H1 (cell line): ENCODE data around the gene CDC5L. TPM values are rescaled to one million over a fixed set of nuclear protein-coding genes. Genes with fewer than 3 reads are reported as not detected.

Experiments
- polyA plus RNA-seq, 7 experiments: library from polyadenylated mRNA; depleted of rRNA in 3 of 7; stranded (reverse) in 5 of 7; unstranded in 2 of 7; fragments of >200 nt in 5 of 7; fragments of 200-250 nt in 2 of 7; gene quantifications; 1 replicate in 5 of 7; 2 replicates in 1 of 7; 4 replicates in 1 of 7; pipeline versions ENCODE4 v1.2.1 to v1.2.3, GENCODE V29; 2011 to 2013; ENCODE audit warnings: missing spikeins in 2 of 7, mixed read lengths in 2 of 7
- total RNA-seq: library from RNA; stranded (reverse); fragmentation: NEBNext Ultra II Directional; extraction: Animal tissue kit (Norgen Biotek cat#: 25700); gene quantifications from 2 replicates; pipeline ENCODE4 v1.2.1, GENCODE V29; 2021
- TF ChIP-seq, protein P1 (sequence below): fragments of 300-600 bp; sonication (generic); IDR thresholded peaks from 2 replicates; pipeline ENCODE4 v1.7.1; 2012; ENCODE audit warnings: low read length, moderate library complexity, mild to moderate bottlenecking, inconsistent platforms; ENCODE audit not compliant: insufficient replicate concordance

Gene CDC5L
- total and polyA plus RNA-seq, 2 of the 8 experiments (the other 6 are each of a cell fraction or from before 2014, with no cell fraction given): 8.4 to 32.8 TPM

DNA sequence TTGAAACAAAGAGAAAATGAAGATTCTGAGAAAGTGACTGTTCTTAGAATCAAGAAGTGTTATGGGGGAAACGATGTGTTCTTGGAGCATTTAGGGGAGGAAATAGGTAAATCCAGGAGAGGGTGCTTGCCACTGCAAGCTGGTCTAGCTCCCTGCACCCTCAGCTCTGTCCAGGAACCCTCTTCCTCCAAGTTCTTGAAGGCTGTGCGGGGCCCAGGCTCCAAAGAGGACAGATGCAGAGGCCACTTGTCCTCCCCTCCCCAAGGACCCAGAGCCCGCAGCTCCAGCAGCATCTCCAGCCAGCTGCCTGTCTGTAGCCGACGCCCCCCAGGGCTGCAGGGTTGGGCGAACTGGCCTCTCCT is 87.9 kb downstream of the CDC5L start (continued):
- TF ChIP-seq, protein P1, sequence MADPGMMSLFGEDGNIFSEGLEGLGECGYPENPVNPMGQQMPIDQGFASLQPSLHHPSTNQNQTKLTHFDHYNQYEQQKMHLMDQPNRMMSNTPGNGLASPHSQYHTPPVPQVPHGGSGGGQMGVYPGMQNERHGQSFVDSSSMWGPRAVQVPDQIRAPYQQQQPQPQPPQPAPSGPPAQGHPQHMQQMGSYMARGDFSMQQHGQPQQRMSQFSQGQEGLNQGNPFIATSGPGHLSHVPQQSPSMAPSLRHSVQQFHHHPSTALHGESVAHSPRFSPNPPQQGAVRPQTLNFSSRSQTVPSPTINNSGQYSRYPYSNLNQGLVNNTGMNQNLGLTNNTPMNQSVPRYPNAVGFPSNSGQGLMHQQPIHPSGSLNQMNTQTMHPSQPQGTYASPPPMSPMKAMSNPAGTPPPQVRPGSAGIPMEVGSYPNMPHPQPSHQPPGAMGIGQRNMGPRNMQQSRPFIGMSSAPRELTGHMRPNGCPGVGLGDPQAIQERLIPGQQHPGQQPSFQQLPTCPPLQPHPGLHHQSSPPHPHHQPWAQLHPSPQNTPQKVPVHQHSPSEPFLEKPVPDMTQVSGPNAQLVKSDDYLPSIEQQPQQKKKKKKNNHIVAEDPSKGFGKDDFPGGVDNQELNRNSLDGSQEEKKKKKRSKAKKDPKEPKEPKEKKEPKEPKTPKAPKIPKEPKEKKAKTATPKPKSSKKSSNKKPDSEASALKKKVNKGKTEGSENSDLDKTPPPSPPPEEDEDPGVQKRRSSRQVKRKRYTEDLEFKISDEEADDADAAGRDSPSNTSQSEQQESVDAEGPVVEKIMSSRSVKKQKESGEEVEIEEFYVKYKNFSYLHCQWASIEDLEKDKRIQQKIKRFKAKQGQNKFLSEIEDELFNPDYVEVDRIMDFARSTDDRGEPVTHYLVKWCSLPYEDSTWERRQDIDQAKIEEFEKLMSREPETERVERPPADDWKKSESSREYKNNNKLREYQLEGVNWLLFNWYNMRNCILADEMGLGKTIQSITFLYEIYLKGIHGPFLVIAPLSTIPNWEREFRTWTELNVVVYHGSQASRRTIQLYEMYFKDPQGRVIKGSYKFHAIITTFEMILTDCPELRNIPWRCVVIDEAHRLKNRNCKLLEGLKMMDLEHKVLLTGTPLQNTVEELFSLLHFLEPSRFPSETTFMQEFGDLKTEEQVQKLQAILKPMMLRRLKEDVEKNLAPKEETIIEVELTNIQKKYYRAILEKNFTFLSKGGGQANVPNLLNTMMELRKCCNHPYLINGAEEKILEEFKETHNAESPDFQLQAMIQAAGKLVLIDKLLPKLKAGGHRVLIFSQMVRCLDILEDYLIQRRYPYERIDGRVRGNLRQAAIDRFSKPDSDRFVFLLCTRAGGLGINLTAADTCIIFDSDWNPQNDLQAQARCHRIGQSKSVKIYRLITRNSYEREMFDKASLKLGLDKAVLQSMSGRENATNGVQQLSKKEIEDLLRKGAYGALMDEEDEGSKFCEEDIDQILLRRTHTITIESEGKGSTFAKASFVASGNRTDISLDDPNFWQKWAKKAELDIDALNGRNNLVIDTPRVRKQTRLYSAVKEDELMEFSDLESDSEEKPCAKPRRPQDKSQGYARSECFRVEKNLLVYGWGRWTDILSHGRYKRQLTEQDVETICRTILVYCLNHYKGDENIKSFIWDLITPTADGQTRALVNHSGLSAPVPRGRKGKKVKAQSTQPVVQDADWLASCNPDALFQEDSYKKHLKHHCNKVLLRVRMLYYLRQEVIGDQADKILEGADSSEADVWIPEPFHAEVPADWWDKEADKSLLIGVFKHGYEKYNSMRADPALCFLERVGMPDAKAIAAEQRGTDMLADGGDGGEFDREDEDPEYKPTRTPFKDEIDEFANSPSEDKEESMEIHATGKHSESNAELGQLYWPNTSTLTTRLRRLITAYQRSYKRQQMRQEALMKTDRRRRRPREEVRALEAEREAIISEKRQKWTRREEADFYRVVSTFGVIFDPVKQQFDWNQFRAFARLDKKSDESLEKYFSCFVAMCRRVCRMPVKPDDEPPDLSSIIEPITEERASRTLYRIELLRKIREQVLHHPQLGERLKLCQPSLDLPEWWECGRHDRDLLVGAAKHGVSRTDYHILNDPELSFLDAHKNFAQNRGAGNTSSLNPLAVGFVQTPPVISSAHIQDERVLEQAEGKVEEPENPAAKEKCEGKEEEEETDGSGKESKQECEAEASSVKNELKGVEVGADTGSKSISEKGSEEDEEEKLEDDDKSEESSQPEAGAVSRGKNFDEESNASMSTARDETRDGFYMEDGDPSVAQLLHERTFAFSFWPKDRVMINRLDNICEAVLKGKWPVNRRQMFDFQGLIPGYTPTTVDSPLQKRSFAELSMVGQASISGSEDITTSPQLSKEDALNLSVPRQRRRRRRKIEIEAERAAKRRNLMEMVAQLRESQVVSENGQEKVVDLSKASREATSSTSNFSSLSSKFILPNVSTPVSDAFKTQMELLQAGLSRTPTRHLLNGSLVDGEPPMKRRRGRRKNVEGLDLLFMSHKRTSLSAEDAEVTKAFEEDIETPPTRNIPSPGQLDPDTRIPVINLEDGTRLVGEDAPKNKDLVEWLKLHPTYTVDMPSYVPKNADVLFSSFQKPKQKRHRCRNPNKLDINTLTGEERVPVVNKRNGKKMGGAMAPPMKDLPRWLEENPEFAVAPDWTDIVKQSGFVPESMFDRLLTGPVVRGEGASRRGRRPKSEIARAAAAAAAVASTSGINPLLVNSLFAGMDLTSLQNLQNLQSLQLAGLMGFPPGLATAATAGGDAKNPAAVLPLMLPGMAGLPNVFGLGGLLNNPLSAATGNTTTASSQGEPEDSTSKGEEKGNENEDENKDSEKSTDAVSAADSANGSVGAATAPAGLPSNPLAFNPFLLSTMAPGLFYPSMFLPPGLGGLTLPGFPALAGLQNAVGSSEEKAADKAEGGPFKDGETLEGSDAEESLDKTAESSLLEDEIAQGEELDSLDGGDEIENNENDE: no peak
